Measurements from ENCODE around the gene DIP2A.

The DIP2A gene

GRCh38 chr21:46617267-46618051 lies 158.8 kb downstream of the DIP2A start:
- DNase-seq (ENCODE audit: low read depth in 3 of 3, low spot score in 1 of 3) = no peak

GRCh38 chr21:46618738-46619379 lies 160.2 kb downstream of the DIP2A start:
- no peak for DNase-seq (ENCODE audit: low read depth in 3 of 3, low spot score in 1 of 3)
